ENCODE measurements around the gene SLC22A2. TPM values are rescaled to one million over a fixed set of nuclear protein-coding genes. Genes with fewer than 3 reads are reported as not detected.

The SLC22A2 gene
- total RNA-seq, 4 donors from 2014 or later = not detected

DNA sequence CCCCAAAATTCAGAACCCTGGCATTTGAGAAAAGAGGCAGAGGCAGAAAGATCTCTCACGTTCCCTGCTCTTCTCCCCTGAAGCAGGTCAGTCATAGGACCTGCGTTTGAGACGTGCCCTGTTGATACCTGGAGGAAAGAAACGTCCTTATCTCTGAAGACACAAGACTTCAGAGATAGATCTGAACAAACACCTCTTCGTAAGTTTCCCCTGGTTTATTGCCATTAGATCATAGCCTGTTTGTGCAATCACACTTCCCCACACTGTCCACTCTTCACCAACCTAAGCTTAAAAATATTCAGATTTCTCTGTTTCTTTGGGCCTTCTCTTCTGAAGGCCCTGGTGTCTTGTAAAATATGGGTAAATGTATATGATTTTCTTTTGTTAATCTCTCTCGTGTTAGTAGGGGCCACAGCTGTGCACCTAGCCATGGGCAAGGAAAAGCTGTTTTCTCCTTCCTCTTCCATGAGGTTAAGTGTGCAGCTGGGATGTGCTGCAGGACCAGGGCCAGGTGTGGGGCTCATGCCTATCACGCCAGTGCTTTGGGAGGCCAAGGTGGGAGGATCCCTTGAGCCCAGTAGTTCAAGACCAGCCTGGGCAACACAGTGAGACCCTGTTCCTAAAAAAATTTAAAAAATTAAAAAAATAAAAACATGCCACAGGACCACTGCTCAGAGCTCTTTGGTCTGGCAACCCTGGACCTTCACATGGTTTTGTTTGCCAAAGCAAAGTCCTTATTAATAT is 4.7 kb upstream of the SLC22A2 start:
- no peak overlapping the region for H3K27ac ChIP-seq
- DNase-seq = no peak
- WGBS, 2 donors = 76 to 81% methylated on average over 7 of the region's 7 CpGs
- H3K4me3 ChIP-seq (replicated peaks in 1 of 3) = no peak overlapping the region
- H3K4me1 ChIP-seq = no peaks in the 10 kb centered on the region
- H3K27me3 ChIP-seq = no peaks in the 10 kb centered on the region
- intact Hi-C loops (cut with DNase I) = no loop called here
- H3K36me3 ChIP-seq = no peaks in the 10 kb centered on the region
- TF ChIP-seq, protein P1, sequence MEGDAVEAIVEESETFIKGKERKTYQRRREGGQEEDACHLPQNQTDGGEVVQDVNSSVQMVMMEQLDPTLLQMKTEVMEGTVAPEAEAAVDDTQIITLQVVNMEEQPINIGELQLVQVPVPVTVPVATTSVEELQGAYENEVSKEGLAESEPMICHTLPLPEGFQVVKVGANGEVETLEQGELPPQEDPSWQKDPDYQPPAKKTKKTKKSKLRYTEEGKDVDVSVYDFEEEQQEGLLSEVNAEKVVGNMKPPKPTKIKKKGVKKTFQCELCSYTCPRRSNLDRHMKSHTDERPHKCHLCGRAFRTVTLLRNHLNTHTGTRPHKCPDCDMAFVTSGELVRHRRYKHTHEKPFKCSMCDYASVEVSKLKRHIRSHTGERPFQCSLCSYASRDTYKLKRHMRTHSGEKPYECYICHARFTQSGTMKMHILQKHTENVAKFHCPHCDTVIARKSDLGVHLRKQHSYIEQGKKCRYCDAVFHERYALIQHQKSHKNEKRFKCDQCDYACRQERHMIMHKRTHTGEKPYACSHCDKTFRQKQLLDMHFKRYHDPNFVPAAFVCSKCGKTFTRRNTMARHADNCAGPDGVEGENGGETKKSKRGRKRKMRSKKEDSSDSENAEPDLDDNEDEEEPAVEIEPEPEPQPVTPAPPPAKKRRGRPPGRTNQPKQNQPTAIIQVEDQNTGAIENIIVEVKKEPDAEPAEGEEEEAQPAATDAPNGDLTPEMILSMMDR (IDR thresholded peaks at IDR 0.05) = no peak
- TF ChIP-seq POLR2A (IDR thresholded peaks at IDR 0.05) = no peak
- no peaks in the 10 kb centered on the region for H3K9me3 ChIP-seq

DNA sequence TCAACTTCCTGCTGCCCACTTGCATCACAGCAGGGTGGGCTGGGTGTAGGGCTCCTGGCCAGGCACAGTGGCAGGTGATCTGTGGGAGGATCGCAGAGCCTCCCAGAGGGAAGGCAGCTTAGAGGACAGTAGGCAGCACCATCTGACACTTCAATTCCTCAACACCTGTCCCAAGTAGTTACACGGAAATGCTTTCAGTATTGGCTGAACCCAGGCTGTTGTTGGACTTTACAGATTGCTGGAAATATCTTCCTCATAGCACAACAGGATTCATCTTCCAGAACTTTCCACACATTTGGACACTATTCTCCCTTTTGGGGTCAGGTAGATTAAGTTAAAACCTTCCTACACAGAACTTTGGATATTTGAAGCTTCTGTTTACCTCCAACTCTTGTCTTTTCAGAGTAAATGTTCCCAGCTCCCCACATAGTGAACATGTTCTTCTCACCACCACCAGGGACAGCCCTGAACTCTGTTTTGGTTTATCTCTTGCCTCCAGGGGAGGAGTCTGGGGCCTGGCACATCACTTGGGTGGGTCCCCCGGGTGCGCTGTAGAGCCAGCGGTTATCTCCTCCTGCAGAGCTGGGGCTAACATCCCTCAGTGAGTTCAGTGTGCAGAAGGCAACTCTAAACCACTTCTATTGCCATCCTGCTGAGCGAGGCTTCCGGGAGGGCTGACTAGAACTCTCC is 3.5 kb upstream of the SLC22A2 start:
- 79 to 82% methylated on average over 7 of the region's 7 CpGs for WGBS, 2 donors
- no peaks in the 10 kb centered on the region for H3K36me3 ChIP-seq
- TF ChIP-seq, protein P1 (IDR thresholded peaks at IDR 0.05) = no peak
- TF ChIP-seq POLR2A (IDR thresholded peaks at IDR 0.05) = no peak
- no peaks in the 10 kb centered on the region for H3K27me3 ChIP-seq
- intact Hi-C loops (cut with DNase I) = no loop called here
- no peak overlapping the region for H3K27ac ChIP-seq
- DNase-seq = no peak
- no peak overlapping the region for H3K4me3 ChIP-seq (replicated peaks in 1 of 3)
- no peaks in the 10 kb centered on the region for H3K4me1 ChIP-seq
- H3K9me3 ChIP-seq = no peaks in the 10 kb centered on the region

DNA sequence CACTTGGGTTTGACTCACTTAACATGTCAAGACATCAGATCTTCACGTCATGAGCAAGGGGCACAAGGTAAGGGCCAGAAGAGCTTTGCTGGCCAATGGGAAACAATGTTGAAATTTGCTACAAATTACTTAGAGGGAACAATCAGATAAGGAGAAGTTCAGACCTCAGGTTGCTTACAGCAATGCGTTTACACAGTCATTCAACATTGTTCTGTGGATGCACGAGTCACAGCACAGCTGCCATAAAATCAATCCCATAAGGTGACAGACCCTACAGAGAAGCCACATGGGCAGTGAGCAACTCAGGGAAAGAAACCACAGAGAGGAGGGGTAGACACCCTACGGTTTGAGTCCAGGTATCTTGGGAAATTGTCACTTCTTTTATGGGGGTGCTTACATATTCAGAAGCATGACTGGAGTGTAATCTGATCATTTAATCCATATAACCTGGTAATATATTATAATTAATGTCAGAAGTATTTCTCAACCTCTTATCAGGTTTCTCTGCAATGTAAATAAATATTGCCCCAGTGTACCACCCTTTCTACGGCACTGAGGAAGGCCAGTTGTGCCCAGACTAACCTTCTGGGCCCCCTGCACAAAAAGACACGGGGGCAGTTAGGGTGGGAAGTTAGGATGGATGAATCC is 2.3 kb upstream of the SLC22A2 start:
- Histone ChIP-seq H3K27me3 (no peaks in the 10 kb centered on the region), H3K4me3 (replicated peaks in 1 of 3) (no peak overlapping the region), H3K27ac (no peak overlapping the region), H3K4me1 (no peaks in the 10 kb centered on the region), H3K36me3 (no peaks in the 10 kb centered on the region), H3K9me3 (no peaks in the 10 kb centered on the region)
- WGBS, 2 donors = 83 to 84% methylated on average over 6 of the region's 6 CpGs
- no peak for TF ChIP-seq POLR2A (IDR thresholded peaks at IDR 0.05)
- DNase-seq = no peak
- intact Hi-C loops (cut with DNase I) = no loop called here

DNA sequence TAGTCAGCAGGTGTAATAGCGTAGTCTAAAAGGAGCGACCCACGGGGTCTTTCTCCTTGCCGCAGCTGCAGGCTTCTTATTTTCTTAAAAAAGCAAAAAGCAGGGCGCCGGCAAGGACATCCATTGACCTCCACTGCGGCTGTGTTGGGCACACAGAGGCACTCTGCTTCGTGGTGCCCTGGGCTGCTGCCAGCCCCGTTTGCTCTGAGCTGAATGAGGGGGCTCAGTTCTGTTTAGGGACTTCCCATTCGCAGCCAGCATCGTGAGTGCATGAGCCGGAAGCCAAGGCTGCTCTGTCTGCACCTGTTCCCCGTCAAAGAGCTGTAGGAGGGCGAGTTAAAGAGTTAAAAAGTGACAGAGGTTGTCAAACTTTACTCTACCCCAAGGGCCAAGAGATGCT is 1.7 kb upstream of the SLC22A2 start:
- no peaks in the 10 kb centered on the region for H3K4me1 ChIP-seq
- no peaks in the 10 kb centered on the region for H3K36me3 ChIP-seq
- H3K4me3 ChIP-seq (replicated peaks in 1 of 3) = no peak overlapping the region
- H3K27ac ChIP-seq = no peak overlapping the region
- WGBS, 2 donors = 83 to 86% methylated on average over 14 of the region's 14 CpGs
- TF ChIP-seq POLR2A (IDR thresholded peaks at IDR 0.05) = no peak
- TF ChIP-seq, protein P1 (IDR thresholded peaks at IDR 0.05) = no peak
- H3K27me3 ChIP-seq = no peaks in the 10 kb centered on the region
- DNase-seq = no peak
- intact Hi-C loops (cut with DNase I) = no loop called here
- no peaks in the 10 kb centered on the region for H3K9me3 ChIP-seq

DNA sequence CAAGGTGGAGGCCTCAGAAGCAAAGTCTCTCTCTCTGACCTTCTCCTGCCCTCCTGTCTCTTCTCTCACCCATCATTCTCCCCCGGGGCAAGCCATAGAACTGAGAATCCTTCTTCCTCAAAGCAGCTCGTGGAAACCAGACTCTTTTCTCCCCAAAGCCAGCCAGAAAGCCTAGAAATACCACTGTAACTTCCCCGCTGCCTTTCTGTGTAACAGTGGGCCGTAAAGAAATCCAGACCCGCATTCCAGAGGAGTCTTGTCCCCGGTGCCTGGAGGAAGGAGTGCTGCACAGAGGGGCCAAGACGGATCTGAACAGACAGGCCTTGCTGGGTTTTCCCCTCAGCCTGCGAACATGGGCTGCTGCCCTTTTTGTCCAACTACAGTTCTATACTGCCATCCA is 977 bp upstream of the SLC22A2 start:
- no peaks in the 10 kb centered on the region for H3K9me3 ChIP-seq
- H3K4me3 ChIP-seq (replicated peaks in 1 of 3) = no peak overlapping the region
- TF ChIP-seq, protein P1 (IDR thresholded peaks at IDR 0.05) = no peak
- no peak for TF ChIP-seq POLR2A (IDR thresholded peaks at IDR 0.05)
- H3K27me3 ChIP-seq = no peaks in the 10 kb centered on the region
- H3K4me1 ChIP-seq = no peaks in the 10 kb centered on the region
- no peaks in the 10 kb centered on the region for H3K36me3 ChIP-seq
- intact Hi-C loops (cut with DNase I) = no loop called here
- WGBS, 2 donors = 54% methylated on average over 8 of the region's 8 CpGs
- no peak overlapping the region for H3K27ac ChIP-seq
- no peak for DNase-seq
